Measurements from ENCODE around the gene CNKSR3.

DNA sequence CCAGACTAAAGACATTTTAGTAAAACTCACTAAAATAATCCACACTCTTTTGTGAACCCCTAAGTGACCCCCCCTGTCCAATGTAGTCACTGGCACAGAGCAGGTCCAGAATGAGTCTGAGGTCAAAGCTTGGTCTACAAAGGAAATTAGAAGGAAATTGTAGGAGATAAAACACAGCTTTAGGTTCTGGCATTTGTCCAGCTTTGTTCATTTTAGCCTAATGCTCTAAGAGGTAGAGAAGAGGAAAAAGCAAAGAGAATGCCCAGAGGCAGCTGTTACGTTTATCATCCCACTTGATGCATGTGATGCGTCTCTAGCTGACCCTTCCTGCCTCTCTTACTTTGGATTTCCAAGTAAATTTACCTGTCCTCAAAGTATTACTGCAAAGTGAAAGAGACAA, 62.5 kb downstream of the CNKSR3 start:
- TF ChIP-seq TCF12 (IDR thresholded peaks at IDR 0.05; ENCODE audit: low read depth, low read length) (no peak), CEBPB (IDR thresholded peaks at IDR 0.05; ENCODE audit: low read depth, low read length) (no peak), JUN (IDR thresholded peaks at IDR 0.05; ENCODE audit: low read depth, low read length) (no peak), RFX5 (IDR thresholded peaks at IDR 0.05; ENCODE audit: borderline replicate concordance, low read depth, low read length) (no peak)
